ENCODE data around the gene SHISA3. TPM values are rescaled to one million over a fixed set of nuclear protein-coding genes. Genes with fewer than 3 reads are reported as not detected.

Gene SHISA3
- total RNA-seq, 1 donor from 2014 or later: 24.2 TPM

DNA sequence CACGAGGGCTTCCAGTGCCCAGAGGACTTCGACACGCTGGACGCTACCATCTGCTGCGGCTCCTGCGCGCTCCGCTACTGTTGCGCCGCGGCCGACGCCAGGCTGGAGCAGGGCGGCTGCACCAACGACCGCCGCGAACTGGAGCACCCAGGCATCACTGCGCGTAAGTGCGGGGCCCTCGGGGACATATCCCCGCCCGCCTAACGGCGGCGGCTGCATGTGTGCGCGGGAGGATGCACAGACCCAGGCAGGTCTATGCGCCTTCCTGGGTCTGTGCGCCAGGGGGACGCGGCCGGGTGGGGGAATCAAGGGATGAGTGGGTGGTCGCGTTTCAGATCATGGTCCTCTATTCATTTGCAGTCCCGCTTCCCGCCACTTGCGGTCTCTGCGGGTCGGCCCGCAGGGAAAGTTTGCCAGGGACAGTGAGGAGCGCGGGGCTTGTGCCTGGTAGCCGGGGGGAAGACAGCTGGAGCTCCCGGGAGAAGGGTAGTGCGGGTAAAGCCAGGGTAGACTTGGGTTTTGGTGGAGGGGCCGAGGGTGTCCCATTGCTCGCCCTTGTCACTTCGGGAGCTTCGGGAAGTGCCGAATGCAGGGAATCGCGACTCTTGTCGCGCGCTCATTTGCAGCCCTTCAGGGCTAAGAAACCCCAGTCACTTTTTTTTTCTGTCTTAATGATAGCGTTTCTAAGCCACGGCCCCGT, 1.0 kb downstream of the SHISA3 start:
- Mint-ChIP-seq H3K9me3 (no peaks in the 10 kb centered on the region), H3K4me1 (peaks cover 36% of the 10 kb centered on the region), H3K27me3 (ENCODE audit: low read depth) (peaks cover 84% of the 10 kb centered on the region), H3K27ac (ENCODE audit: unreplicated experiment) (no peak overlapping the region), H3K36me3 (ENCODE audit: low read depth) (no peaks in the 10 kb centered on the region), H3K4me3 (peak overlapping the region; percentile 95)
- TF ChIP-seq CTCF (conservative IDR thresholded peaks at IDR 0.05): peak; percentile 46
- peak; percentile 55 for DNase-seq (ENCODE audit: low read depth, low spot score)

DNA sequence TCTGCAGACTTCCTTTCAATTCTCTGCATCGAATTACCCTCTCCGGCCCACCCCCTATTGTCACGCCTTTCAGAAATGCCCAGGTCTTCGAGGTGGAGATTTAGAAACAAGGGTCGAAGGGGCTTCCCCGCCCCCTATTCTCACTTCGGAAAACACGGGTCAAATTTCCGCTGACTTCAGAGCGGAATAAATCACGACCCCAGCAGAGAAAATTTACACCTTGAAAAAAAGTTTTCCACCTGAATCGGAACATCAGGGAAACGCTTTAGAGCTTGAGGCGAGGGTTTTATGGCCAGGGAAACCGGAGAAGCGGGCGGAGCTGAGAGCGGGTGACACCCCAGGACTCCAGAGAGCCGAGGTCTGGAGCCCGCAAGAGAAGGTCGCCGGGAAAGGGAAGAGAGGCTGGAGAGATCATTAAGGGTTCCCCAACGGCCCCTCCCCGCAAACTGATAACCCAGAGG, 1.6 kb downstream of the SHISA3 start:
- H3K4me1 Mint-ChIP-seq: peaks cover 38% of the 10 kb centered on the region
- peak overlapping the region; percentile 95 for H3K4me3 Mint-ChIP-seq
- H3K9me3 Mint-ChIP-seq: no peaks in the 10 kb centered on the region
- TF ChIP-seq CTCF (conservative IDR thresholded peaks at IDR 0.05): no peak
- H3K27me3 Mint-ChIP-seq (ENCODE audit: low read depth): peaks cover 83% of the 10 kb centered on the region
- no peak overlapping the region for H3K27ac Mint-ChIP-seq (ENCODE audit: unreplicated experiment)
- DNase-seq (ENCODE audit: low read depth, low spot score): no peak
- no peaks in the 10 kb centered on the region for H3K36me3 Mint-ChIP-seq (ENCODE audit: low read depth)

DNA sequence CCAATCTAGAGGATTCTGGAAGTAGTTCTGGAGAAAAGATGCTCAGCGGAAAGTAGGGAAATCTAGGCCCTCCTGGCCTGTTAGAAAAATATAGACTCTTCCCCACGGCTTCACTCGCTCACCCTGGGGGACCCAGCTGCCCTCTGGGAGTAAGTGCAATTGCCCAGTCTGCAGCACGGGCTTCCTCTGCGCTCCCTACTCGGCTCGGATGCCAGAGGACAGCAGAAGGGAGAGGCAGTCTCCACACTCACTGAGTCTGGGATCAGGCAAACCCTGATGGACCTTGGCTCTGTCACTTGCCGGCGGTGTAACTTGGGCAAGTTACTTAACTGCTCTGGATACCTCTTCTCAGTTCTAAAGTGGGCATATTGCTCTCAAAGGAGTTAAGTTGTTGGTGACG, 2.1 kb downstream of the SHISA3 start:
- Mint-ChIP-seq H3K36me3 (ENCODE audit: low read depth) (no peaks in the 10 kb centered on the region), H3K9me3 (no peaks in the 10 kb centered on the region), H3K4me3 (peak overlapping the region; percentile 95), H3K27ac (ENCODE audit: unreplicated experiment) (no peak overlapping the region), H3K4me1 (peaks cover 40% of the 10 kb centered on the region), H3K27me3 (ENCODE audit: low read depth) (peaks cover 83% of the 10 kb centered on the region)
- no peak for TF ChIP-seq CTCF (conservative IDR thresholded peaks at IDR 0.05)
- peak; percentile 2 for DNase-seq (ENCODE audit: low read depth, low spot score)

DNA sequence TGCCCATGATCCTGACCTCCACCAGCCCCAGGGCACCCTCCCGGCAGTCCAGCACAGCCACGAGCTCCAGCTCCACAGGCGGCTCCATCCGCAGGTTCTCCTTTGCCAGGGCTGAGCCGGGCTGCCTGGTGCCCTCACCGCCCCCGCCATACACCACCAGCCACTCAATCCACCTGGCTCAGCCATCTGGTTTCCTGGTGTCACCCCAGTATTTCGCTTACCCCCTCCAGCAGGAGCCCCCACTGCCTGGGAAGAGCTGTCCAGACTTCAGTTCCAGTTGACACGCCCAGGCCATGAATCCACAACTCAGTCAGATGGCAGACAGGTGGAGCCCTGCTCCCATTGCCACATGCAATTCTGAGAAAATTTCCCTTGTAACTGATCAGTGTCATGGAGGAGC, 3.9 kb downstream of the SHISA3 start:
- peaks cover 40% of the 10 kb centered on the region for H3K4me1 Mint-ChIP-seq

GRCh38 chr4:42404001-42404400, 6.7 kb downstream of the SHISA3 start:
- no peak for DNase-seq (ENCODE audit: low read depth, low spot score)
- Mint-ChIP-seq H3K4me3 (peak overlapping the region; percentile 24), H3K4me1 (peaks cover 26% of the 10 kb centered on the region), H3K27me3 (ENCODE audit: low read depth) (peaks cover 53% of the 10 kb centered on the region), H3K36me3 (ENCODE audit: low read depth) (no peaks in the 10 kb centered on the region), H3K9me3 (no peaks in the 10 kb centered on the region), H3K27ac (ENCODE audit: unreplicated experiment) (no peak overlapping the region)
- TF ChIP-seq CTCF (conservative IDR thresholded peaks at IDR 0.05): no peak

More for the DNA sequence above, 3.9 kb downstream of the SHISA3 start:
- DNase-seq (ENCODE audit: low read depth, low spot score): no peak
- Mint-ChIP-seq H3K4me3 (peak overlapping the region; percentile 95), H3K27ac (ENCODE audit: unreplicated experiment) (no peak overlapping the region), H3K27me3 (ENCODE audit: low read depth) (peaks cover 78% of the 10 kb centered on the region), H3K9me3 (no peaks in the 10 kb centered on the region), H3K36me3 (ENCODE audit: low read depth) (no peaks in the 10 kb centered on the region)
- no peak for TF ChIP-seq CTCF (conservative IDR thresholded peaks at IDR 0.05)

Data from neural crest cell (in vitro differentiated cells).